ENCODE data around the gene FMO5.

Gene FMO5

DNA sequence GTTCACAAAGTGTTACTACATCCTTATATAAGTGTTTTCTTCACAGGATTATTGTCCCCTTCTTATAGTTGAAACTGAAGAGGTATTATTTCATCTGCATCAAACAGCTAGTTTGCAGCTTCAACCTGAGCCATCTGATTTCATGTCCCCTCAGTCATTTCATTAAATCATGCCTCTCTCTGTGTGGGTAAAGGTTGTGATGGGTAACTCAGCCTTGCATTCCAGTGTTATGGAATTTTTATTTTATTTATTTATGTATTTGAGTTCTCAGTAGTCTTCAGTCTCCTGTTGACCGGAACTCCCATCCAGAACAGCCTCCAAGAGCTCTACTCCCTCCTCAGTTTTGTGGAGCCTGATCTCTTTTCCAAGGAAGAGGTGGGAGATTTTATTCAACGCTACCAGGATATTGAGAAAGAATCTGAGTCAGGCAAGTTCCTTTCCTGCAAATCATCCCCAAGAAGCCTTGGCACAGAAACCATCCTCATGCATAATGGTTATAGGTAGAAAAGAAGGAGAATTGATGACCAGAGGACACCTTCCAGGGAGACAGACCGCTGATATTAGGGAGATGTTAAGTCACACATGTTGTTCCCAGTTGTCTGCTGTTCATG, 39.1 kb upstream of the FMO5 start:
- H3K4me3 ChIP-seq (ENCODE audit: low read depth, low read length), result no peak overlapping the region
- no peak for TF ChIP-seq CTCF (IDR thresholded peaks at IDR 0.05; ENCODE audit: borderline replicate concordance, insufficient read depth, low read depth, low read length)

GRCh38 chr1:147260956-147261355, 35.8 kb upstream of the FMO5 start:
- no peak overlapping the region for H3K4me3 ChIP-seq (ENCODE audit: low read depth, low read length)
- TF ChIP-seq CTCF (IDR thresholded peaks at IDR 0.05; ENCODE audit: borderline replicate concordance, insufficient read depth, low read depth, low read length), result no peak

DNA sequence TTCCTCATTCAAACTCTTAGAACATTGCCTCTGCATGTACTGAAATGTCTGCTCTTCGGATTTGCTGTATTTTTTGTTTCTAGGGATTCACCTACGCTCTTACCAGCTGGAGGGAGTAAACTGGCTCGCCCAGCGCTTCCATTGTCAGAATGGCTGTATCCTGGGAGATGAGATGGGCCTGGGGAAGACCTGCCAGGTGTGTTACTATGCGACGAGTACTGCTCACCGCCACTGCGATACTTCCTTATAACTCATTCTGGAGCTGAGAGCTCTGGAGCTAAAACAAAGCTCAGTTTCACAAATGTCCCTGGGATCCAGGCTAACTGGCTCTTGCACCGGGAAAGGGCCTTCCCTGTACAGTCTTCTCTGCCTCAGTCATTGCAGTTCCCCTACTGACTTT, 27.4 kb upstream of the FMO5 start:
- TF ChIP-seq CTCF (IDR thresholded peaks at IDR 0.05; ENCODE audit: borderline replicate concordance, insufficient read depth, low read depth, low read length), result no peak
- no peak overlapping the region for H3K4me3 ChIP-seq (ENCODE audit: low read depth, low read length)

DNA sequence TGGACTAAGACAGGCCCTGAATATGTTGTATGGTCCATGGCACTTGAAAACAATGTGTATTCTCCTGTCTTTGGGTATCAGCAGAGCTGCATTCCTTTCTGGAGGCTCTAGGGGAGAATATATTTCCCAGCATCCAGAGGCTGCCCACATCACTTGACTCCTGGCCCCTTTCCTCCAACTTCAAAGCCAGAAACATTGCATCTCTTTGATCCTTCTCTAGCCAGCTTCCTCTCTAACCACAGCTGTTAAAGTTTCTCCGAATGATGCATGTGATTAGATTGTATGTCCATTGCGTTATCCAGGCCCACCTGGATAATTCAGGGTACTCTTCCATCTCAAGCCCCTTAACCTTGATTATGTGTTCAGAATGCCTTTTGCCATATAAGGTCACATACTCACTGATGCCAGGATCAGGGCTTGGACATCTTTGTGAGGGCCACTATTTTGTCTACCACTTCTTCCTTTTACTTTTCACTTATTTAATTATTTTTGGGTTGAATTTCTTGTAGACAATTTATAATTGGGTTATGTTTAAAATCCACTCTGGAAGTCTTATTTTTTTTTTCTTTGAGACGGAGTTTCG, 22.6 kb upstream of the FMO5 start:
- no peak overlapping the region for H3K4me3 ChIP-seq (ENCODE audit: low read depth, low read length)
- TF ChIP-seq CTCF (IDR thresholded peaks at IDR 0.05; ENCODE audit: borderline replicate concordance, insufficient read depth, low read depth, low read length), result no peak

GRCh38 chr1:147246910-147247655, 21.9 kb upstream of the FMO5 start:
- TF ChIP-seq CTCF (IDR thresholded peaks at IDR 0.05; ENCODE audit: borderline replicate concordance, insufficient read depth, low read depth, low read length), result no peak

GRCh38 chr1:147246044-147246690, 21.0 kb upstream of the FMO5 start:
- H3K4me3 ChIP-seq (ENCODE audit: low read depth, low read length), result no peak overlapping the region
- TF ChIP-seq CTCF (IDR thresholded peaks at IDR 0.05; ENCODE audit: borderline replicate concordance, insufficient read depth, low read depth, low read length), result no peak

More at GRCh38 chr1:147246910-147247655, 21.9 kb upstream of the FMO5 start:
- H3K4me3 ChIP-seq (ENCODE audit: low read depth, low read length), result no peak overlapping the region
